Measurements from ENCODE around the gene SNCG. TPM values are rescaled to one million over a fixed set of nuclear protein-coding genes. Genes with fewer than 3 reads are reported as not detected.
A peak's percentile ranks its signal among the peaks of the same experiment; 100 is the strongest.

SNCG gene
- total and polyA plus RNA-seq, 2 of the 8 experiments (the other 6 are each of a cell fraction or from before 2014, with no cell fraction given) = 4.4 to 12.2 TPM

- Histone ChIP-seq H3K9ac (replicated peaks in 1 of 4; ENCODE audit: extremely low read depth in 1 of 4, low read depth in 3 of 4, low read length in 3 of 4) (no peak overlapping the region), H4K5ac (ENCODE audit: insufficient read length, low read depth, low read length) (no peak overlapping the region), H2BK15ac (ENCODE audit: low read length) (0 out of 2 replicates have a peak overlapping the region, but pooled peaks have one; percentile 83), H3K27me3 (replicated peaks in 1 of 4; ENCODE audit: control insufficient read depth in 3 of 4, extremely low read depth in 1 of 4, insufficient read depth in 3 of 4, low read length in 3 of 4) (peaks cover 1 to 20% (median 16%) of the 10 kb centered on the region in 4 experiments), H2BK120ac (replicated peaks; ENCODE audit: low read depth, low read length) (no peak overlapping the region), H4K8ac (ENCODE audit: extremely low read depth, insufficient read depth, low read length) (no peak overlapping the region), H3K18ac (ENCODE audit: extremely low read depth, low read length) (no peak overlapping the region), H3K27ac (ENCODE audit: low read depth, low read length) (no peak overlapping the region), H4K20me1 (replicated peaks in 1 of 2; ENCODE audit: control insufficient read depth in 1 of 2, insufficient read depth in 2 of 2, low read length in 2 of 2) (no peaks in the 10 kb centered on the region), H2BK20ac (ENCODE audit: low read length) (no peak overlapping the region), H3K4me3 (ENCODE audit: extremely low read depth in 1 of 4, insufficient read depth in 2 of 4, low read depth in 3 of 4, low read length in 4 of 4) (no peak overlapping the region), H3K4ac (replicated peaks; ENCODE audit: insufficient read length, low read depth, low read length) (peak overlapping the region; percentile 35), H3K4me2 (ENCODE audit: insufficient read depth in 1 of 2, low read depth in 2 of 2, low read length in 2 of 2) (no peak overlapping the region), H3K23me2 (ENCODE audit: low read depth, low read length) (peaks cover 12% of the 10 kb centered on the region; the same call in 1 of the 2 replicates), H3K23ac (ENCODE audit: insufficient read length) (no peak overlapping the region), H3K79me1 (ENCODE audit: low read depth, low read length) (no peaks in the 10 kb centered on the region), H3K36me3 (ENCODE audit: control insufficient read depth in 2 of 4, insufficient read depth in 4 of 4, low read length in 3 of 4) (no peaks in the 10 kb centered on the region), H3K56ac (replicated peaks; ENCODE audit: insufficient read length, low read depth, low read length) (no peak overlapping the region), H2AFZ (ENCODE audit: low read length) (no peak overlapping the region), H2BK12ac (ENCODE audit: low read depth, low read length) (peak overlapping the region; percentile 43; the same call in 1 of the 2 replicates), H4K91ac (replicated peaks; ENCODE audit: insufficient read length, low read length) (peak overlapping the region; percentile 29), H3K4me1 (replicated peaks in 1 of 4; ENCODE audit: control insufficient read depth in 3 of 4, insufficient read depth in 4 of 4, low read length in 3 of 4) (peaks cover 4 to 36% (median 29%) of the 10 kb centered on the region in 4 experiments), H3K14ac (ENCODE audit: insufficient read length) (no peak overlapping the region), H3K9me3 (ENCODE audit: insufficient read depth in 2 of 2, low read depth in 1 of 2, low read length in 1 of 2) (no peaks in the 10 kb centered on the region), H3K79me2 (ENCODE audit: control insufficient read depth in 1 of 2, insufficient read depth in 2 of 2, low read length in 2 of 2) (no peaks in the 10 kb centered on the region), H2AK5ac (ENCODE audit: low read depth, low read length) (no peak overlapping the region), H2BK5ac (ENCODE audit: low read depth, low read length) (no peak overlapping the region)
- POLR2A ChIA-PET (ENCODE audit: partially characterized antibody) = interaction anchor here (1.9 to 3.2 kb wide), 3 partner anchors 8 to 37 kb away, joined by 5 to 14 read pairs (median 14); no protein-coding TSS in a partner anchor
- TF ChIP-seq PHF8 (conservative IDR thresholded peaks at IDR 0.05; ENCODE audit: low read depth, low read length) (no peak), POU5F1 (IDR thresholded peaks at IDR 0.05; ENCODE audit: low read depth, low read length) (no peak), RNF2 (IDR thresholded peaks at IDR 0.05; ENCODE audit: borderline replicate concordance, low read depth, low read length, missing control alignments, poor library complexity, severe bottlenecking) (no peak)
- FAIRE-seq (no peak), DNase-seq (ENCODE audit: low read depth in 1 of 2, low spot score in 2 of 2) (no peak)
- CTCF ChIA-PET (ENCODE audit: partially characterized antibody) = interaction anchor here (1.0 to 22.5 kb wide), 13 partner anchors 8 to 441 kb away, joined by 3 to 975 read pairs (median 5); partner anchors contain the start of genes MMRN2 and SNCG
- WGBS, 2 experiments (ENCODE audit: extremely low coverage in 1 of 2, insufficient coverage in 1 of 2, insufficient read length in 1 of 2, insufficient replicate concordance in 2 of 2, low coverage in 1 of 2, low lambda C conversion rate in 2 of 2, missing lambda C conversion rate in 1 of 2) = 95% methylated on average over 9 of the region's 9 CpGs; no CpG with 5 or more reads in 1 of the 2 experiments
These were observed 10.6 kb downstream of the SNCG start for GRCh38 chr10:86968994-86969355.

All from H1 (cell line).